ENCODE results near the gene OR2V2.

Gene OR2V2

DNA sequence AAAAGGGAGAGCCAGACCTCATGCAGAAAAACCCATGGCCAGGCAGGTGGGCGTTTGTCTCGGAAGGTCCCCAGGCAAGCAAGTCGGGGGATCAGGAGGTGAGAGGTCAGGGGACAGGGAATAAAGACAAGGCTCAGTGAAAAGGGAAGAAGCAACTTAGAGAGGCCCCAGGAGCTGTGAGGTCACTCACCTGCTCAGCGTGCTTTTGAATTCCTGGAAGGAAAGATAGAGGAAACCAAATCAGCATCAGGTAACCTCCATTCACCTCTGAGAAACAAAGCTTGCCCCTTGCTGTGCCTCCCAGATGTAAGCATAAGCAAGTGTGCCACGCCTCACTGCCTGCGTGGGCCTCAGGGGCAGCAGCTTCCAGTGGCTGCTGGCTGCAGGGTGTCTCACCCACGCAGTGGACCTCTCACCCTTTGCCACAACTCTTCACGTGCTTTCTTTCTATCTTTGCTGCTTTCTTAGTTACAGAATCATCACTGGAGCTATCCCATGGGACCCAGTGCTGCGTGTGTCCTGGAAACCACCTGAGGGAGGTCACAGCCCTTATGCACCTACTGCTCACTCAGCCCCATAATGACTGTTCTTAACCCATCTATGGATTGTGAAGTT is 51.6 kb downstream of the OR2V2 start:
- FAIRE-seq: no peak

GRCh38 chr5:181199881-181200638 is 52.7 kb downstream of the OR2V2 start:
- FAIRE-seq (no peak), DNase-seq (ENCODE audit: insufficient read length, low spot score) (no peak)
- TF ChIP-seq, protein P1, sequence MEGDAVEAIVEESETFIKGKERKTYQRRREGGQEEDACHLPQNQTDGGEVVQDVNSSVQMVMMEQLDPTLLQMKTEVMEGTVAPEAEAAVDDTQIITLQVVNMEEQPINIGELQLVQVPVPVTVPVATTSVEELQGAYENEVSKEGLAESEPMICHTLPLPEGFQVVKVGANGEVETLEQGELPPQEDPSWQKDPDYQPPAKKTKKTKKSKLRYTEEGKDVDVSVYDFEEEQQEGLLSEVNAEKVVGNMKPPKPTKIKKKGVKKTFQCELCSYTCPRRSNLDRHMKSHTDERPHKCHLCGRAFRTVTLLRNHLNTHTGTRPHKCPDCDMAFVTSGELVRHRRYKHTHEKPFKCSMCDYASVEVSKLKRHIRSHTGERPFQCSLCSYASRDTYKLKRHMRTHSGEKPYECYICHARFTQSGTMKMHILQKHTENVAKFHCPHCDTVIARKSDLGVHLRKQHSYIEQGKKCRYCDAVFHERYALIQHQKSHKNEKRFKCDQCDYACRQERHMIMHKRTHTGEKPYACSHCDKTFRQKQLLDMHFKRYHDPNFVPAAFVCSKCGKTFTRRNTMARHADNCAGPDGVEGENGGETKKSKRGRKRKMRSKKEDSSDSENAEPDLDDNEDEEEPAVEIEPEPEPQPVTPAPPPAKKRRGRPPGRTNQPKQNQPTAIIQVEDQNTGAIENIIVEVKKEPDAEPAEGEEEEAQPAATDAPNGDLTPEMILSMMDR (IDR thresholded peaks at IDR 0.05; ENCODE audit: insufficient read depth, missing control alignments): no peak

More for the DNA sequence above, 51.6 kb downstream of the OR2V2 start:
- TF ChIP-seq, protein P1 (IDR thresholded peaks at IDR 0.05; ENCODE audit: insufficient read depth, missing control alignments): no peak
- no peak for DNase-seq (ENCODE audit: insufficient read length, low spot score)

DNA sequence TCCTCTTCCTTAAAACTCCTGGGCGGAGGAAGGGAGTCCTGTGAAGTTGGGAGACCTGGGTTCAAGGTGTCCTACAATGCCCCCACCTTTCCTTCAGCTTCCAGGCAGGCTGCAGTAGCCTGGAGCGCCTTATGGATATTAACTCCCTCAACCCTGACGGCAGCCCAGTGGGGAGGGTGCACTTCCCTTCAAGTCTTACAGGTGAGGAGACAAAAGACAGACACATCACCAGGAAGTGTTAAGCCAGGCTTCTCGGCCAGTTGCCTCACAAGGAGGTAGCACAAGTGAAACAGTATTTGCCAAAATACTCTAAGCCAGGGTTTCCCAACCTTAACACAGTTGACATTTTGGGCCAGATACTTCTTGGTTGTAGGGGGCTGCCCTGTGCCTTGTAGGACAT is 53.4 kb downstream of the OR2V2 start:
- TF ChIP-seq, protein P1 (IDR thresholded peaks at IDR 0.05; ENCODE audit: insufficient read depth, missing control alignments): no peak
- DNase-seq (ENCODE audit: insufficient read length, low spot score) (no peak), FAIRE-seq (no peak)

DNA sequence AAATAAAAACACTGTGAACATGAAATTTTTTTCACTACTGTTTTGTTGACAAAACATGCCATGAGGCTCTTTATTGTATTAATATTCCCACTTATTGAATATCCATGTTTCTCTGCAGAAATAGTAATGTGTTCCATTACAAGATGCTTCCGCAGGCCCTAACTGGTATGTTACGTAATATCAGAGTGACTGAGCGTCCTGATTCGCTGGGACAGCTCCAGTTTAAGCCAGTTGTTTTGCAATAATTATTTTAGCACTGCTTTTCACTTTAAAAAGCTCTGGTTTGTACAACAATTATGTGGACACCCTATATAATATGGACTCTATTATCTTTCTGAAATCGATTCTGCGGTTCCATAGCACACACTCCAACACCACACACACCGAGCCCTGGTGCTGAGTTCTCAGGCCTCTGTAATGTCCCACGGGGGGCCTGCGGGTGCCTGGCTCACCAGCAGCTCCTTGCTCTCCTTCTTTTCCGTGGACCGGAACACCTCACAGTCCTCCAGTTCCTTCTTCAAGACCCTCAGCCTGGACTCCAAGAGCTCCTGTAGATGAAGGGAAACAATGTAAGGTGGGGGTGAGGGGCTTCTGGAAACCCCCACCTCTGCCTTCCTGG is 55.8 kb downstream of the OR2V2 start:
- TF ChIP-seq, protein P1 (IDR thresholded peaks at IDR 0.05; ENCODE audit: insufficient read depth, missing control alignments): no peak
- DNase-seq (ENCODE audit: insufficient read length, low spot score): no peak
- no peak for FAIRE-seq

DNA sequence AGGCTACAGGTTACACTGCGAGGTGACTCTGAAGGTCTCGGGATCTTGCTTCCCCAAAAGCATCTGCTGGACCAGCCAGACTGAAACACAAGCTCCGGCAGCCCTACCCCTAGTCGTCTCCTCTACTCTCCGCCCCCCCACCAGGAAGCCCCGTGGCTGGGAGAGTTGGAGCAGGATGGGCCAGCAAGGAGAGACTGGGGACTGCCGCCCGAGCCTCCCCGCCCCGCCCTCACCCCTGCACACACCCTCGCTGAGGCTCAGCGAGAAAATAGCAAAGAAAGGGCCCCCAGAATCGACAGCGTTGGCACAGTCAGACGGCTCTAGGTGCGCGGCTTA is 56.4 kb downstream of the OR2V2 start:
- no peak for FAIRE-seq
- no peak for DNase-seq (ENCODE audit: insufficient read length, low spot score)
- TF ChIP-seq, protein P1 (IDR thresholded peaks at IDR 0.05; ENCODE audit: insufficient read depth, missing control alignments): no peak

- DNase-seq (ENCODE audit: insufficient read length, low spot score) (no peak), FAIRE-seq (no peak)
- TF ChIP-seq, protein P1 (IDR thresholded peaks at IDR 0.05; ENCODE audit: insufficient read depth, missing control alignments): peak; percentile 4
Measured at GRCh38 chr5:181204113-181204825, 56.9 kb downstream of the OR2V2 start.
